GM12878 (cell line): Measurements from ENCODE around the gene CXorf58. TPM values are rescaled to one million over a fixed set of nuclear protein-coding genes. Genes with fewer than 3 reads are reported as not detected.

Experiments
- ATAC-seq: fragments of 200-7000 bp; cut with Tn5 transposase; 3 replicates; pipeline ENCODE4 v1.9.1; 2020; ENCODE audit warnings: mild to moderate bottlenecking, moderate library complexity
- BruUV-seq: library from RNA; stranded (reverse); fragments of 400-500 nt; replicated peaks from 2 replicates; lab custom pipeline; 2021; lab: Mats Ljungman, UMichigan
- CTCF ChIA-PET: fragments of 300-600 bp; sonication (Branson Sonifier 250); formaldehyde crosslinking; extraction: SDS; loops from one replicate; lab custom pipeline; 2021; ENCODE audit warnings: inconsistent platforms; lab: Yijun Ruan, JAX
- POLR2A ChIA-PET: fragments of 350-600 bp; formaldehyde crosslinking; extraction: SDS; loops from one replicate; lab custom pipeline; 2021; ENCODE audit warnings: inconsistent platforms; lab: Charles Lee
- RAD21 ChIA-PET: fragments of 300-600 bp; sonication (Branson Sonifier 250); formaldehyde crosslinking; loops from one replicate; lab custom pipeline; 2023; ENCODE audit warnings: antibody characterized with exemption; ENCODE audit not compliant: unreplicated experiment; lab: Charles Lee
- SMC1A ChIA-PET: fragments of 300-600 bp; sonication (Branson Sonifier 250); formaldehyde crosslinking; loops from one replicate; lab custom pipeline; 2023; ENCODE audit not compliant: unreplicated experiment, uncharacterized antibody; lab: Charles Lee
- DNase-seq: peaks from one replicate; pipeline ENCODE4 v3.0.0-alpha.2; 2011; ENCODE audit warnings: low read depth, low spot score
- FAIRE-seq: peaks from 3 replicates; lab custom pipeline; 2011; peaks lifted over from hg19 to GRCh38; lab: Jason Lieb, UNC
- H2AFZ ChIP-seq: 2 replicates; pipeline ENCODE4 v1.6.0; 2011; ENCODE audit warnings: low read depth, low read length, control low read depth; ENCODE audit not compliant: control insufficient read depth
- H3K27ac ChIP-seq: 2 replicates; pipeline ENCODE4 v1.5.1; 2011; ENCODE audit warnings: control low read depth; ENCODE audit not compliant: control insufficient read depth, insufficient read depth
- H3K27me3 ChIP-seq, 2 experiments: replicated peaks in 1 of 2; 2 replicates each; pipeline versions ENCODE4 v1.6.0 to v1.6.1; 2011; ENCODE audit warnings: low read length in 1 of 2; ENCODE audit not compliant: control insufficient read depth in 2 of 2, insufficient read depth in 2 of 2
- H3K36me3 ChIP-seq, 2 experiments: 2 replicates each; pipeline ENCODE4 v1.5.1; 2011; ENCODE audit warnings: low read length in 1 of 2; ENCODE audit not compliant: control insufficient read depth in 2 of 2, insufficient read depth in 2 of 2
- H3K4me1 ChIP-seq: 2 replicates; pipeline ENCODE4 v1.6.1; 2011; ENCODE audit warnings: mild to moderate bottlenecking, low read length, moderate library complexity, mixed read lengths; ENCODE audit not compliant: control insufficient read depth, insufficient read depth
- H3K4me2 ChIP-seq: 2 replicates; pipeline ENCODE4 v1.6.0; 2011; ENCODE audit warnings: control low read depth; ENCODE audit not compliant: control insufficient read depth, insufficient read depth
- H3K4me3 ChIP-seq: fragments of 200-600 bp; sonication (generic); 2 replicates; pipeline ENCODE4 v1.5.1; 2016
- H3K79me2 ChIP-seq: 2 replicates; pipeline ENCODE4 v1.6.0; 2011; ENCODE audit warnings: low read length; ENCODE audit not compliant: control insufficient read depth, insufficient read depth
- H3K9ac ChIP-seq: 2 replicates; pipeline ENCODE4 v1.8.0; 2011; ENCODE audit warnings: low read length, control low read depth, mixed read lengths; ENCODE audit not compliant: control insufficient read depth, insufficient read depth
- H3K9me3 ChIP-seq: replicated peaks from 3 replicates; pipeline ENCODE4 v1.5.1; 2011; ENCODE audit warnings: mild to moderate bottlenecking, low read length; ENCODE audit not compliant: control insufficient read depth, insufficient read depth
- H4K20me1 ChIP-seq: 2 replicates; pipeline ENCODE4 v1.6.0; 2011; ENCODE audit not compliant: control insufficient read depth, insufficient read depth
- BCL11A ChIP-seq: IDR thresholded peaks from 2 replicates; pipeline ENCODE4 v1.6.1; 2011; ENCODE audit warnings: low read depth, low read length
- BMI1 ChIP-seq: fragments of 450-650 bp; IDR thresholded peaks from 2 replicates; pipeline ENCODE4 v1.6.1; 2016; ENCODE audit warnings: mild to moderate bottlenecking, moderate library complexity, borderline replicate concordance
- CHD2 ChIP-seq: IDR thresholded peaks from 2 replicates; pipeline ENCODE4 v1.6.1; 2011; ENCODE audit warnings: low read depth, low read length, improper control_type of control experiment, borderline replicate concordance
- ELK1 ChIP-seq: IDR thresholded peaks from 2 replicates; pipeline ENCODE4 v1.6.1; 2012; ENCODE audit warnings: low read depth, low read length, improper control_type of control experiment
- FOS ChIP-seq: IDR thresholded peaks from 3 replicates; pipeline ENCODE4 v1.6.1; 2011; ENCODE audit warnings: borderline replicate concordance; ENCODE audit not compliant: insufficient read length; ENCODE audit errors: extremely low read depth
- JUND ChIP-seq: IDR thresholded peaks from 2 replicates; pipeline ENCODE4 v1.6.1; 2012; ENCODE audit warnings: low read depth, mild to moderate bottlenecking, low read length, improper control_type of control experiment, moderate library complexity
- MEF2B ChIP-seq: fragments of 450-650 bp; IDR thresholded peaks from 2 replicates; pipeline ENCODE4 v1.6.1; 2018; ENCODE audit warnings: mild to moderate bottlenecking, moderate library complexity; ENCODE audit not compliant: partially characterized antibody, poor library complexity, severe bottlenecking
- MYC ChIP-seq: IDR thresholded peaks from 2 replicates; pipeline ENCODE4 v1.6.1; 2011; ENCODE audit warnings: mild to moderate bottlenecking, low read length, moderate library complexity, inconsistent platforms; ENCODE audit not compliant: insufficient read depth, insufficient replicate concordance, insufficient read length, severe bottlenecking
- NR2C2 ChIP-seq: IDR thresholded peaks from 2 replicates; pipeline ENCODE4 v1.6.1; 2011; ENCODE audit warnings: borderline replicate concordance, low read depth; ENCODE audit not compliant: control insufficient read depth, insufficient read length
- POLR2A ChIP-seq: IDR thresholded peaks from 2 replicates; pipeline ENCODE4 v1.6.1; 2011; ENCODE audit warnings: low read depth, mild to moderate bottlenecking, low read length
- RELB ChIP-seq: fragments of 450-650 bp; IDR thresholded peaks from 2 replicates; pipeline ENCODE4 v1.6.1; 2017; ENCODE audit warnings: low read depth, mild to moderate bottlenecking, moderate library complexity
- RFX5 ChIP-seq: IDR thresholded peaks from 2 replicates; pipeline ENCODE4 v1.6.1; 2011; ENCODE audit warnings: low read depth, low read length, improper control_type of control experiment
- WGBS: methylation state at CpG from one replicate; pipeline ENCODE4 v1.1.6; 2016; ENCODE audit warnings: low lambda C conversion rate; ENCODE audit not compliant: insufficient replicate concordance, insufficient coverage; ENCODE audit errors: missing lambda C conversion rate; 5-methylcytosine and 5-hydroxymethylcytosine counted together
- in situ Hi-C: fragments of 300-500 bp; cut with MboI; formaldehyde crosslinking; loops from 9 replicates; pipeline ENCODE4 v1.14.3; 2018; ENCODE audit warnings: mixed read lengths
- intact Hi-C: fragments of 100-400 bp; cut with micrococcal nuclease; formaldehyde crosslinking; loops from one replicate; pipeline ENCODE4 v1.14.2; 2022; ENCODE audit not compliant: unreplicated experiment
- polyA plus RNA-seq, 11 experiments: library from polyadenylated mRNA; depleted of rRNA in 4 of 11; unstranded in 6 of 11; stranded (reverse) in 5 of 11; fragments of >200 nt; fragmentation: Nextera tagmentation in 4 of 11; fragmentation: Illumina TruSeq in 1 of 11; extraction: Ambion mirVana in 4 of 11; extraction: Trizol in 1 of 11; gene quantifications; 1 replicate in 1 of 11; 2 replicates in 10 of 11; pipeline versions ENCODE4 v1.2.1 to v1.2.3, GENCODE V29; 2011 to 2016; ENCODE audit warnings: inconsistent platforms in 2 of 11, missing spikeins in 2 of 11, low read depth in 1 of 11
- total RNA-seq, 4 experiments: library from RNA; depleted of rRNA in 3 of 4; stranded (reverse); fragments of >200 nt in 3 of 4; fragmentation: Illumina TruSeq in 1 of 4; extraction: Trizol in 1 of 4; gene quantifications; 2 replicates each; pipeline versions ENCODE4 v1.2.1 to v1.2.3, GENCODE V29; 2013 to 2021
- TF ChIP-seq, protein P1 (sequence below): IDR thresholded peaks from 2 replicates; pipeline ENCODE4 v1.6.1; 2011; ENCODE audit warnings: low read depth, low read length, improper control_type of control experiment, borderline replicate concordance
- TF ChIP-seq, protein P2 (sequence below): IDR thresholded peaks from 2 replicates; pipeline ENCODE4 v1.6.1; 2011; ENCODE audit warnings: mild to moderate bottlenecking, low read depth, low read length, moderate library complexity; ENCODE audit not compliant: insufficient replicate concordance
- TF ChIP-seq, protein P3 (sequence below): IDR thresholded peaks from 2 replicates; pipeline ENCODE4 v1.6.1; 2011; ENCODE audit warnings: low read depth, mild to moderate bottlenecking, low read length, moderate library complexity, borderline replicate concordance; ENCODE audit errors: extremely low read depth
- TF ChIP-seq, protein P4 (sequence below): IDR thresholded peaks from 2 replicates; pipeline ENCODE4 v1.6.1; 2011; ENCODE audit warnings: borderline replicate concordance, low read depth, mild to moderate bottlenecking, moderate library complexity, mixed read lengths, low read length; ENCODE audit not compliant: insufficient read depth; ENCODE audit errors: extremely low read length

Gene CXorf58
- total and polyA plus RNA-seq, 10 of the 15 experiments (the other 5 are each of a cell fraction or from before 2014, with no cell fraction given): 0.10 to 0.24 (median 0.13) TPM; not detected in 5

DNA sequence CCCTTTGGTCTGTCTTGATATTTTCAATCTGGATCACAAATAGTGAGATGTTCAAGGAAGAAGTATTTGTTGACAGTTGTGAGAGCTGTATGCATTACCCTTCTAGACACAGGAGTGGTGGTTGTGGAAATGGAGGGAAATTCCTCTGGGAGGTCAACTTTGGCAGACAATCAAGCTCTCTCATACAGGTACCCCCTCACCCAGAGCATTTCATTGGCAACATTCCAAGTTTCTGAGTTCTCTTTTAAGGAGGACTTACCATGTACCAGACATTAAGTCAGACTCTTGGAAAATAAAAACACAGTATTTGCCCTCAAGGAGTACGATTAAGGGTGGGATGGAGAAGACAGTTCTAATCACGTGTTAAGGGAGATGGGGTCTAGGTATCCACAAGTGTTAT lies 73.9 kb downstream of the CXorf58 start (continued):
- TF ChIP-seq RELB: no peak
- no peak for TF ChIP-seq POLR2A
- TF ChIP-seq, protein P1, sequence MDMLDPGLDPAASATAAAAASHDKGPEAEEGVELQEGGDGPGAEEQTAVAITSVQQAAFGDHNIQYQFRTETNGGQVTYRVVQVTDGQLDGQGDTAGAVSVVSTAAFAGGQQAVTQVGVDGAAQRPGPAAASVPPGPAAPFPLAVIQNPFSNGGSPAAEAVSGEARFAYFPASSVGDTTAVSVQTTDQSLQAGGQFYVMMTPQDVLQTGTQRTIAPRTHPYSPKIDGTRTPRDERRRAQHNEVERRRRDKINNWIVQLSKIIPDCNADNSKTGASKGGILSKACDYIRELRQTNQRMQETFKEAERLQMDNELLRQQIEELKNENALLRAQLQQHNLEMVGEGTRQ: no peak
- TF ChIP-seq FOS: no peak
- no peak for TF ChIP-seq MYC
- TF ChIP-seq RFX5: no peak

DNA sequence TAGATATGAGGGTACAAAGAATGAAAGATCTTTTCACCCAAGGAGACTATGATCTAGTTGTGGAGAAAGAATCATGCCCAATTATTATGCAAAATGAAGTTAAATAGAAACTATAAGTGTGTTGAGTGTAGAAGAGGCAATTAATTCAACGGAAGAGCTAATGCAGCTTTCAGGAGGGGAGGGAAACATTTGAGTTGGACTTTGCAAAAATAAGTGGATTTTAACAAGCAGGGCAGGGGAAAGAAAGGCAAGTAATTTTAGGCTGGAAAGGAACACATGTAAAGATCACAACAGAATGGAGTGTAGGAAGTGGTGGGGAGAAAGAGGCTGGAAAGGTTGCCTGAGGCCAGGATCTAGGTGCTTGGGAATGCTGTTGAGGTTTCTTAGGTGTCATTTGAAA lies 75.1 kb downstream of the CXorf58 start:
- no peaks in the 10 kb centered on the region for H3K9me3 ChIP-seq
- H3K27ac ChIP-seq: no peak overlapping the region
- SMC1A ChIA-PET: interaction anchor here (1.0 kb wide), 1 partner anchor 30 kb away, joined by 3 read pairs; no protein-coding TSS in a partner anchor
- H3K36me3 ChIP-seq: 0 out of 4 replicates have a peak, but pooled peaks cover 0 to under 1% of the 10 kb centered on the region in 2 experiments
- CTCF ChIA-PET: no interaction called here
- ATAC-seq (no peak), DNase-seq (no peak), FAIRE-seq (no peak)
- RAD21 ChIA-PET: no interaction called here
- H3K4me2 ChIP-seq: no peak overlapping the region
- POLR2A ChIA-PET: interaction anchor here (0.5 kb wide), 1 partner anchor 158 kb away, joined by 4 read pairs; no protein-coding TSS in a partner anchor
- WGBS: 71% methylated on average over 1 of the region's 1 CpG
- BruUV-seq: no TSS peak
- H2AFZ ChIP-seq: no peak overlapping the region
- H3K27me3 ChIP-seq: no peaks in the 10 kb centered on the region
- no peaks in the 10 kb centered on the region for H3K4me1 ChIP-seq
- H3K4me3 ChIP-seq: no peak overlapping the region
- no peaks in the 10 kb centered on the region for H3K79me2 ChIP-seq
- in situ Hi-C loops: no loop called here
- no peak overlapping the region for H3K9ac ChIP-seq
- no peaks in the 10 kb centered on the region; the same call in 1 of the 2 replicates for H4K20me1 ChIP-seq
- intact Hi-C loops: no loop called here
- TF ChIP-seq, protein P2, sequence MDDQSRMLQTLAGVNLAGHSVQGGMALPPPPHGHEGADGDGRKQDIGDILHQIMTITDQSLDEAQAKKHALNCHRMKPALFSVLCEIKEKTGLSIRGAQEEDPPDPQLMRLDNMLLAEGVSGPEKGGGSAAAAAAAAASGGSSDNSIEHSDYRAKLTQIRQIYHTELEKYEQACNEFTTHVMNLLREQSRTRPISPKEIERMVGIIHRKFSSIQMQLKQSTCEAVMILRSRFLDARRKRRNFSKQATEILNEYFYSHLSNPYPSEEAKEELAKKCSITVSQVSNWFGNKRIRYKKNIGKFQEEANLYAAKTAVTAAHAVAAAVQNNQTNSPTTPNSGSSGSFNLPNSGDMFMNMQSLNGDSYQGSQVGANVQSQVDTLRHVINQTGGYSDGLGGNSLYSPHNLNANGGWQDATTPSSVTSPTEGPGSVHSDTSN: no peak
- no peak for TF ChIP-seq JUND
- TF ChIP-seq NR2C2: no peak
- TF ChIP-seq, protein P3, sequence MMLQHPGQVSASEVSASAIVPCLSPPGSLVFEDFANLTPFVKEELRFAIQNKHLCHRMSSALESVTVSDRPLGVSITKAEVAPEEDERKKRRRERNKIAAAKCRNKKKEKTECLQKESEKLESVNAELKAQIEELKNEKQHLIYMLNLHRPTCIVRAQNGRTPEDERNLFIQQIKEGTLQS: no peak
- no peak for TF ChIP-seq BCL11A
- TF ChIP-seq BMI1: no peak
- no peak for TF ChIP-seq CHD2
- TF ChIP-seq, protein P4, sequence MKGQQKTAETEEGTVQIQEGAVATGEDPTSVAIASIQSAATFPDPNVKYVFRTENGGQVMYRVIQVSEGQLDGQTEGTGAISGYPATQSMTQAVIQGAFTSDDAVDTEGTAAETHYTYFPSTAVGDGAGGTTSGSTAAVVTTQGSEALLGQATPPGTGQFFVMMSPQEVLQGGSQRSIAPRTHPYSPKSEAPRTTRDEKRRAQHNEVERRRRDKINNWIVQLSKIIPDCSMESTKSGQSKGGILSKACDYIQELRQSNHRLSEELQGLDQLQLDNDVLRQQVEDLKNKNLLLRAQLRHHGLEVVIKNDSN: no peak
- TF ChIP-seq ELK1: no peak
- TF ChIP-seq MEF2B: no peak
